GM08714 (cell line): Measurements from ENCODE around the gene TET2.

Experiments
- H3K4me3 ChIP-seq: fragments of 200-500 bp; sonication (Bioruptor generic); 2 replicates; pipeline ENCODE4 v1.5.1; 2014; ENCODE audit warnings: mild to moderate bottlenecking, low read length, inconsistent platforms
- ZNF274 ChIP-seq: IDR thresholded peaks from 2 replicates; pipeline ENCODE4 v1.6.1; 2012; ENCODE audit warnings: mild to moderate bottlenecking, low read depth, low read length

Gene TET2

DNA sequence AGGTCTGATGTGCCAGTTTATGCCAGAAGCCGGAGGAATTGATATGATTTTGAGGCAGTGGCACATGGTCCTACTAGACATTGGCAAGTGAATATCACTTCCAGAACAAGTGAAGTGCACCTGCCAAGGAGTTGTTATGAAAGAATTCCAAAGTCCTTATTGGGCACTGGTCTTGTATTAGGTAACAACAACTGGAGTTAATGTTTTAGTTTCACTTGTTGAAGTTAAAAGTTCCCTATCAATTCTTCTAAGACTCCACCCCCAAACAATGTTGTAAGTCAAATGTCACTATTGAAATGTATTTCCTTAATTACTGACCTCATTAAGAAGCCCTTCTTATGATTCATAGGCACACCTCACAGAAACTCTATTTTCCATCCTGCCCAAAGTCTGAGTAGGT is 3.1 kb downstream of the TET2 start:
- TF ChIP-seq ZNF274, result no peak
- H3K4me3 ChIP-seq, result no peak overlapping the region; the same call in 1 of the 2 replicates

DNA sequence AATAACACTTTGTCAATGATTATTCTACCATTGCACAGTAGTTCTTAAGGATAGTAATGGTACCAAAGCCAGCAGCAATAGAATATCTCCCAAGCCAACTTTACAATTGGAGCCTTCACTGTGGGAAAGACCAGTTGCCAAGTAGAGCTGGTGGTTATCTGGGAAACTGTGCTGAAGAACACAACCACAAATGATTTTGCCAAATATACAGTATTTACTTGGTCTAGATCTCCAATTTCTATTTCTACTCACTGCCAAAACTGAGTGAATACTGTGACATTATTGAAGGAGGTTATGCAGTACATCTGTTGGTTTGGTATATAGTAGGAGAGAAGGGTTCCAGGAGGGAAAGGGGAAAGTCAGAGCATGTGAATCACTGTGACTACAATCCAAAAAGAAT is 3.8 kb downstream of the TET2 start:
- no peak for TF ChIP-seq ZNF274
- no peak overlapping the region for H3K4me3 ChIP-seq

DNA sequence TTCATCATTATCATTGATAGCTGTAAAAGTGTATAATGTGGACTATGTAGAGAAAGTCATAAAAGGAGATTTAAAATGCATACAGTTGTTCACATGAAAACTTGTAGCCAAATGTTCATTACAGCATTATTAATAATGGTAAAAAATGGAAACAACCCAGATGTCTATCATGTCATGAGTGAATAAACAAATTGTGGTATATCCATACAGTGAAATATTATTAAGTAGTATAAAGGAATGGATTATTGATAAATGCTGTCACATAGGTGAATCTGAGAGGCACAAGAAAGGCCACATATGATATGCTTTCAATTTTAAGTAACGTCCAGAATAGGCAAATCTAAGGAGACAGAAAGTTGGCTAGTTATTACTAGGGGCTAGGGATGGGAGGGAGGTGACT is 7.1 kb downstream of the TET2 start:
- no peak overlapping the region for H3K4me3 ChIP-seq
- no peak for TF ChIP-seq ZNF274

DNA sequence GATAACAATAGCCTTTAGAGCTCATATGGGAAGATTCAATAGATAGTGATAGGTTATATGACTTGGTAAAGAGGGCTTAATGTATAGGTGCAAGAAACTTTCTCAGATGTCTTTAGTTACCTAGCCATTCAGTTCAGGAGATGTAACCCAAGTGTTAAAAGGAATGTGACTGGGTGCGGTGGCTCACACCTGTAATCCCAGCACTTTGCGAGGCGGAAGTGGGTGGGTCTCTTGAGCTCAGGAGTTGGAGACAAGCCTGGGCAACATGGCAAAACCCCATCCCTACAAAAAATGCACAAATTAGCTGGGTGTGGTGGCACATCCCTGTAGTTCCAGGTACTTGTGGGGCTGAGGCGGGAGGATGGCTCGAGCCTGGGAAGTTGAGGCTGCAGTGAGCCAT is 7.9 kb downstream of the TET2 start:
- H3K4me3 ChIP-seq, result no peak overlapping the region
- no peak for TF ChIP-seq ZNF274

DNA sequence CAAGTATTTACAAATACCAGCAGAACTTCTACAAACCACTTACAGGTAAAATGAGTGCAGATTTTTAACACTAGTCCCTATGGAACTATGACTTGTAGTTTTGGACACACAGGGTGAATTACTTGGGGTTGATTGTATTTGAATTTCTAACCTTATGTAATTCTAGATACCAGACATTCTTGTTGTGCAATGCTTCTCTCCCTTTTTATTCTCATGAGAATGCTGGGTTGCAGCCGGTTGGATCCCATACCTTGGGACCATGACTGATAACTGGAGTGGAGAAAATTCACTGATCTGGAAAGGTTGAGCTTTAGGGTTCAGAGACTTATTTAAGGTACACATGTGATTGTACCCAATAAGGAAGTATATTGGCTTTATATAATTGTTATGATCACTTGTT is 8.8 kb downstream of the TET2 start:
- TF ChIP-seq ZNF274, result no peak
- H3K4me3 ChIP-seq, result no peak overlapping the region

DNA sequence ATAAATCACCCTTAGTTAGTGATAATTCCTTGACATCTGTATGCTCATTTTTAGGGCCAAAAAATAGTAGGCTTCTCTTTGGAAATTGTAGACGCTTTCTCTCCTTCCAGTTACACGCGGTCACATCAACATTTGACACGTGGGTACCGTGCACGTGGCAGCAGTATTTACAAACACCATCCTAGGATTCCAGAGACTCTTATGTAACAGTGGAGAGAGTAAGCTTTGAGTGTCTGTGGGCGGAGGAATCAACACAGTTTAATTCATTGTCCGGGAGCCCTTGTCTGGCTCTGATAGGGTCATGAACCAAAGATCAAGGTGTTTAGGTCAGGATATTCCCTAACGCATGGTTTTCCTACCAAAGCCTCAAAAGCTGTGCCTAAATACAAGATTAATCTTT is 12.2 kb downstream of the TET2 start:
- no peak overlapping the region for H3K4me3 ChIP-seq
- no peak for TF ChIP-seq ZNF274

DNA sequence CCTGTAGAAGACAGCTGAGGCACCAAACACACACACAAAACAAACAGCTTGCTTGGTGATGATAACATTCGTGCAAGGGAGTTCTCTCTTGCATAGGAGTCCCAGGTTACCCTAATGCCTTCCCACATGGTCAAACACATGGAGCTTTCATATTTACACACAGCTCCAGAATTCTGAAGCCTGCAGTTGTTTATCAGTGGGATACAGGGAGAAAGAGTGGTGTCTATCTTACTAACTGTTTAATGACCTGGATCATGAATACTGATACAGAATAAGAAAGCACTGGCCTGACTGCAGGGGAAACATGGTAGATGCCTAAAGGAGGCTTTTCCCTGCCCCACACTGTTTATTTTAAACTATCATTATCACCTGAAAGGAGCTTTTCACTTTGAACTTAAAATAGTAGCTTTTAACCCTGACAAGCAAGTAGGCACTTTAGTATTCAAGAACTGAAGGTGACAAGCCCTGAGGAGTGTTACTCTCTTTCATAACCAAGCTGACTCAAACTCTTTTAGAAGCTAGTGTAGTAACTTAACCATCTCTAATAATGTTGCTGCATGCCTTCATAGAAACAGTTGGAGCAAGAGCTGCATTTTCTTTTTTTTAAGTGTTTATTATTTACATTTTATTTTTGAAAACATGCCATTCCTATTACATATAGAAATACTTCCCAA is 15.6 kb downstream of the TET2 start:
- no peak overlapping the region for H3K4me3 ChIP-seq
- no peak for TF ChIP-seq ZNF274

DNA sequence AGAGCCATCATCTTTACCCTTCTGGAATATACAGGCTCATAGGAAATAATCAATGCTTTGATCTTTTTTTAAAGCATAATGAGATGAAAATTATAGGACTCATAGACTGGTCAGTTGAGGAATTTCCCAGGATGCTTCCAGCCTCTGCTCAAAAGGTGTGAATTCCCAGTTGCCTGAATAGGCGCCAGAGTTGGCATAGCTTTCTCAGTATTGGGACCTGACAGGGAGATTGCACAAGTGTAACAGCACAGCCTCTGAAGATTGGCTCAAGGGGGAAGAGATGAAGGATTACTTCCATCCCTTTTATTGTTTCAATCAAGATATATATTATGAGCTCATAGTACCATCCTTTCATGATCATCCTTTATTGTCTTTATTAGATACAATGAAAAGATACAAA is 17.9 kb downstream of the TET2 start:
- no peak overlapping the region for H3K4me3 ChIP-seq
- TF ChIP-seq ZNF274, result no peak

DNA sequence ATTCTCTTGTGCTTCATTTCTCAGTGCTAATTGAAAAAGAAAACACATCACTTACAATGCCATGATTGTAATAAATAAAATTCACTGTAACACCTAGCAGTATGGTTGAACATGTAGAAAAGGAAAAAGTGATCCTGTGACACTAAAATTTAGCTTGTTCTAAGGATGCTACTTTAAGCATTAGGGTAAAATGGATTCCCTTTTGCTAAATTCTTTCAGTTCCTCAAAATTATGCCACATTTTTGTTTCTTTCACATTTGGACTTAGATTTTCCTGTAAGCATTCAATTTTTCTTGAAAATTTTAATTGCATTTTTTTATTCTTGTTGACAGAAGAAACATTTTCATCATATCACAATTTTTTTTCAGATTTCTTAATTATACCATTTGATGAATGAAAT is 19.4 kb downstream of the TET2 start:
- no peak for TF ChIP-seq ZNF274
- no peak overlapping the region for H3K4me3 ChIP-seq

DNA sequence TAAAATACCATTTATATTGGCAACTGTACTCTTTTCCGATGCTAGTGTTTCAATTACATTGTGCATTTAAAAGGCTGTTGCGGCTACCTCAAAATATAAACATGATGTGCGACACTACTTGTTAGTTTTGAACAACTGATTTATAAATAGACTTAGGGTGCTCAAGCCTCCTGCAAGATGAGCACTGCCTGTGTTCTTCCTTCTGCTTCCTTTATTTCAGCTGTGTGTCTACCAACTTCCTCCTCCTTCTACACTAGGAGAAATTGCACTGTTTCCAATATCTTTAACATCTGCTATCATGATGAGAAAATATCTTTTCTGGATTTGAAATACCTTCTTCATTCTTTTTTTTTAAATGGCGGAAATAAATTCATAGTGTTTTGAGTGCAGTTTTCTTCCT is 24.0 kb downstream of the TET2 start:
- no peak for TF ChIP-seq ZNF274
- no peak overlapping the region for H3K4me3 ChIP-seq

DNA sequence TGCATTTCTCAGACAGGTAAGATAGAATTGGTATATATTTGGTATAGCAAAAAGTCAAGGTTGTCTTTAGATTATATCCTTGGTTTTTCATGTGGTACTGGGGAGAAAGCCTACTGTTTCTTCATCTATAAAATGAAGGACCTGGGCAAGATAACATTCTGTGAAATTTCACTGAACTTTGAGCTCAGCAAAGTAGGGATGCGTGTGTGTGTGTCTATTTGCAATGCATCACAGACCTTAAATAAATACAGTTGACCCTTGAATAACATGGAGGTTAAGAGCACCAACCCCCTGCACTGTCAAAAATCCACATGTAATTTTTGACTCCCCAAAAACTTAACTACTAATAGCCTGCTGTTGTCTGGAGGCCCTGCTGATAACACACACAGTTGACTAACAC is 25.2 kb downstream of the TET2 start:
- TF ChIP-seq ZNF274, result no peak
- no peak overlapping the region for H3K4me3 ChIP-seq

DNA sequence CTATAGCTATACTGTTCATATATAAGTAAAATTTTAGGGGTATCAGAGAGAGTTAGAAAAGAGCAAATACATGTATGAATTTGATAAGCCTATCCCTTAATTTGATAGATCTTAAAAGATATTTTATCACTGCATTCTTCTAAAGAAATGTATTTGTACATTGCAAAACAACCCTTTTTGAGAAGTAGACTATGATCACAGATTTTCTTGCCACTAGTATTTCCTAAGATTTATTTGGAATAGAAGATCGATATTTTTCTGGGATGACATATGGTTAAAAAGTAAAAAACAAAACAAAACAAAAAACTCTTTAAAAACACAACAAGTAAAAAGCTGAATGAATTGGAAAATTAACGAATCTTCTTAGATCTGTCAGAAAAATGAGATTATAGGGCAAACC is 27.4 kb downstream of the TET2 start:
- TF ChIP-seq ZNF274, result no peak

DNA sequence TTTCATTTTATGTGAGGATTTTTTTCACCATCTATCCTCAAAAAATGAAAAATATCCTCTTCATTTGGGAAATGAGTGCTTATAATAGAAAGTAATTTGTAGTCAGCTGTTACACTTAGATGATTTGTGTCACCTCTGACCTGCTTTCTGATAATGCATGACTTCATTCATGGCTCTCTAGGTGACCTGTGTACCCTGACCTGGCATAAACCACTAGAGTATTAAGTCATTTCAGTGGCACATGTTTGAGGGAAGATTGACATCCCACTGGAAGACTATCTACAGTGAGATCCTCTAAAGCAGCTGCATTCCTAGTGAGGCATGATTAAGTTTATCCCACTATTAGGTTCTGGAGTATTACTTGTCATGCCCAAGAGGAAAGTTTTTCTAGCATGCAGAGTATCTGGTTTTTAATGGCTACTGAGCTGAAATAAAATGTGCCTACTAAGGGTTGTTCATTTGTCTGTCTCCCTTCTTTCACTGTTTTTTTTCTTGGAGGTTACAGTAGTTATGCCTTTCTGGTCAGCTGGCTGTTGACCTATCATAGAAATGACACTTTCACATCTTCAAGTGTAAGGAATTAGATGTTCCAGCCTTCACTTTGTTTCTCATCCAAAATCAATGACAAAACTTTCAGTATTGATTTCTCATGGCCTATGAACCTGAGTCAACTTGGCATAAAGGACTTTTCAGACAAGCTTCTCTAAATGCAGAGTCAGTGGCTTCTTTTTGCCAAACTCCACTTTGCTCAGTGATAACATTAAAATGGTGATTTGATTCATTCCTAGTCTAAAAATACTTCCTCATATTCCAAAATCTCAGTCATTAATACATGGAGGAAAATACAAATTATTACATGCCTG is 33.1 kb downstream of the TET2 start:
- TF ChIP-seq ZNF274, result no peak
- H3K4me3 ChIP-seq, result no peak overlapping the region

More for the DNA sequence above, 27.4 kb downstream of the TET2 start:
- no peak overlapping the region for H3K4me3 ChIP-seq

DNA sequence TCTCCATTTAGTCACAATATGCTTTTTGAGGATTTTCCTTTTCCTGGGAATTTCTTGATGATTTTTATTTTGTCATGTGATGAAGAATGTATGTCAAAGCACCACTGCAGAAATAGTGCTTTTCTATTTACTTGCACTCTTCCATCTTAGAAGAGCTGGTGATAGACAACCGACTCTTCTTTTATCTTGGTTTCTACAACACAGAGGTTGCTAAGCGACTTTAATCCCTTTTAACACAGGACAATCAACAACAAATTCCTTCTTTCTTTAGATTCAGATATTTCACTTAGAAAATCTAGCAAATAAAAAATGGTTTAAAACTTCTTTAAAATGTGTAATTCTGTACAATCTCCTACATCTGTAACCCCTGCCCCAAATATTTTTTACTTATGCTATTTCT is 34.6 kb downstream of the TET2 start:
- H3K4me3 ChIP-seq, result no peak overlapping the region

DNA sequence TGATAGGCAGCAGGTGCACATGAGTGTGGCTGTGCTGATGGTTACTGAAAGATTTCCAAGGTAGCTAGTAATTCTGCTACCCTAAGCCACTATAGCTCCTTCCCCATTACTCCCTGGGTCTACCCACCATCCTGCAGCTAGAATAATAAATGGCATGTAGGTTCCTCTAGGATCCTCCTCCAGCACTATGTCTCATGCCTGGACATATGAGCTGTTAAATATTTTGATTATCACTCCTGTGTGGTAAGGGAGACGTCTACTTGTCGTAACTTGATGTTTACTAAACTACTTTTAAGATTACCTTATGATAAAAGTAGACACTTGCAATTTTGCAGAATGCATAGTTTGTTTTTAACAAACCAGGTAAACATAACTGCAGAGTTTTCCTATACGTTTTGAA is 35.5 kb downstream of the TET2 start:
- TF ChIP-seq ZNF274, result no peak
- no peak overlapping the region for H3K4me3 ChIP-seq

More for the DNA sequence above, 34.6 kb downstream of the TET2 start:
- TF ChIP-seq ZNF274, result no peak
